HG02798 (cell line): Measurements from ENCODE around the gene ADAM22.

ENCODE experiments used
- ATAC-seq: cut with Tn5 transposase; IDR thresholded peaks from one replicate; pipeline ENCODE4 v1.9.1; 2021; ENCODE audit warnings: mild to moderate bottlenecking; ENCODE audit not compliant: unreplicated experiment, poor library complexity

The ADAM22 gene

GRCh38 chr7:88239852-88240251 lies 305.8 kb downstream of the ADAM22 start:
- no peak for ATAC-seq

GRCh38 chr7:88243345-88243909 lies 309.4 kb downstream of the ADAM22 start:
- ATAC-seq, result peak; percentile 84

- no peak for ATAC-seq
These were observed 310.2 kb downstream of the ADAM22 start for GRCh38 chr7:88244258-88244657.
